Fibroblast of skin of abdomen (primary cell): ENCODE data around the gene PNPLA6.

Source experiments
- DNase-seq: peaks from one replicate; pipeline ENCODE4 v3.0.0-alpha.2; 2013

Gene PNPLA6

DNA sequence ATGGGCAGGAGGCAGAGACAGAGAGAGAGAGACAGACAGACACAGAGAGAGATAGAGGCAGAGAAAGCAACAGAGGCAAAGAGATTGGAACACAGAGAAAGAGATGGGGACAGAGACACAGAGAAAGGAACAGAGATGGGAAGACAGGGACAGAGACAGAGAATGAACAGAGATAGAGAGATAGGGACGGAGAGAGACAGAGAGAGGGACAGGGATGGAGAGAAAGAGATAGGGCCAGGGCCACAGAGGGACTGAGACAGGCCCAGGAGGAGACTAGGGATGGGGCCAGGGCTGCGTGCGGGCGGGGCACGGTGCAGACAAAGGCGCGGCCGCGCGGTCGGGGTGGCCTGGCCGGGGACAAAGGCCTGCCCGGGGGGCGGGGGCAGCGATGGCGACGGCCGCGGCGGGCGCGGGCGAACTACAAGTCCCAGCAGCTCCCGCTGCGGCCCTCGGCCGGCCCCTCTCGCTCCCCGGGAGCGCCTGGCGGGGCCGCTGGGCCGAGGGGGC is 19.8 kb upstream of the PNPLA6 start, which contains the start of gene ZNF358:
Gene ZNF358, plus strand, starts transcription at position 459 of the 507 bp plus-strand sequence. CDS start 3,140 bp downstream, outside the sequence.
- peak; percentile 75 for DNase-seq

DNA sequence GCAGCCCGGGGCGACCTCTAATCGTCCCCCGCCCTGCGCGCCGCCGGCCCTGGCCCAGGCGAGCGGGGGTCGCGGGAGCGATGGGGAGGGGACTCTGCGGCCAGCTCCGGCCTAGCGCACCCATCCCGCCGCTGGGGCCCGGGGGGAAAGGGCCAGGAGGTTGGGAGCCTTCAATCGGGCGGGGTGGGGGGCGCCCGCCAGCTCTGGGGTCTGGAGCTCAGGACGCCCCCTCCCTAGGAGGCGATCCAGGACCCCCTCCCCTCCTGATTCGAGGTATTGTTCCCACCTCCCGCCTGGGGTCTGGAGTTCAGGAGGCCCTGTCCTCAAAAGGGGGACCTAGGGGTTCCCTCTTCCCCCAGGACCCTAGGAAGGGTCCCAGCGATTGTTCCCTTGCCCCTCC is 19.2 kb upstream of the PNPLA6 start:
- no peak for DNase-seq

DNA sequence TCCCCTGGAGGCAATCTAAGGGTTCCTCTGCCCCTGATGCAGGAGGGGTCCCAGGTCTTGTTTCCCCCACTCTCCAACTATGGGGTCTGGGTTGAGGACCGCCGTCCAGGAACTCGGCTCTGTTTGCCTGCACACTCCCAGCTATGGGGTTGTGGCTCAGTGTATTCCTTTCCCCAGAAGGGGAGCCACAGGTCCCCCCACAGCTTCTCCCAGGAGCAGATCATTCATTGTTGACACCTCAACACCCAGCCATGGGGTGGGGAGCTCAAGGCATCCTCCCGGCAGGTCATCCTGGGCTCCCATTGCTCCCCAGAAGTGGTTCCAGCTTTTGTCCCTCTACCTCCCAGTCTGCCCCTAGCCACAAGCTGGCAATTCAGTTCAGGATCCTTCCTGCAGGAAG is 18.6 kb upstream of the PNPLA6 start:
- no peak for DNase-seq

DNA sequence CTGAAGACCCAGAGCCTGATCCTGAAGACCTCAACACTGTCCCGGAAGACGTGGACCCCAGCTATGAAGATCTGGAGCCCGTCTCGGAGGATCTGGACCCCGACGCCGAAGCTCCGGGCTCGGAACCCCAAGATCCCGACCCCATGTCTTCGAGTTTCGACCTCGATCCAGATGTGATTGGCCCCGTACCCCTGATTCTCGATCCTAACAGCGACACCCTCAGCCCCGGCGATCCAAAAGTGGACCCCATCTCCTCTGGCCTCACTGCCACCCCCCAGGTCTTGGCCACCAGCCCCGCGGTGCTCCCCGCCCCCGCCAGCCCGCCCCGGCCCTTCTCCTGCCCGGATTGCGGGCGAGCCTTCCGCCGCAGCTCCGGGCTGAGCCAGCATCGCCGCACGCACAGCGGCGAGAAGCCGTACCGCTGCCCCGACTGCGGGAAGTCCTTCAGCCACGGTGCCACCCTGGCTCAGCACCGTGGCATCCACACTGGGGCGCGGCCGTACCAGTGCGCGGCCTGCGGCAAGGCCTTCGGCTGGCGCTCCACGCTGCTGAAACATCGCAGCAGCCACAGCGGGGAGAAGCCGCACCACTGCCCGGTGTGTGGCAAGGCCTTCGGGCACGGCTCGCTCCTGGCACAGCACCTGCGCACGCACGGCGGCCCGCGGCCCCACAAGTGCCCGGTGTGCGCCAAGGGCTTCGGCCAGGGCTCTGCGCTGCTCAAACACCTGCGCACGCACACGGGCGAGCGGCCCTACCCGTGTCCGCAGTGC is 16.0 kb upstream of the PNPLA6 start:
- DNase-seq = no peak

DNA sequence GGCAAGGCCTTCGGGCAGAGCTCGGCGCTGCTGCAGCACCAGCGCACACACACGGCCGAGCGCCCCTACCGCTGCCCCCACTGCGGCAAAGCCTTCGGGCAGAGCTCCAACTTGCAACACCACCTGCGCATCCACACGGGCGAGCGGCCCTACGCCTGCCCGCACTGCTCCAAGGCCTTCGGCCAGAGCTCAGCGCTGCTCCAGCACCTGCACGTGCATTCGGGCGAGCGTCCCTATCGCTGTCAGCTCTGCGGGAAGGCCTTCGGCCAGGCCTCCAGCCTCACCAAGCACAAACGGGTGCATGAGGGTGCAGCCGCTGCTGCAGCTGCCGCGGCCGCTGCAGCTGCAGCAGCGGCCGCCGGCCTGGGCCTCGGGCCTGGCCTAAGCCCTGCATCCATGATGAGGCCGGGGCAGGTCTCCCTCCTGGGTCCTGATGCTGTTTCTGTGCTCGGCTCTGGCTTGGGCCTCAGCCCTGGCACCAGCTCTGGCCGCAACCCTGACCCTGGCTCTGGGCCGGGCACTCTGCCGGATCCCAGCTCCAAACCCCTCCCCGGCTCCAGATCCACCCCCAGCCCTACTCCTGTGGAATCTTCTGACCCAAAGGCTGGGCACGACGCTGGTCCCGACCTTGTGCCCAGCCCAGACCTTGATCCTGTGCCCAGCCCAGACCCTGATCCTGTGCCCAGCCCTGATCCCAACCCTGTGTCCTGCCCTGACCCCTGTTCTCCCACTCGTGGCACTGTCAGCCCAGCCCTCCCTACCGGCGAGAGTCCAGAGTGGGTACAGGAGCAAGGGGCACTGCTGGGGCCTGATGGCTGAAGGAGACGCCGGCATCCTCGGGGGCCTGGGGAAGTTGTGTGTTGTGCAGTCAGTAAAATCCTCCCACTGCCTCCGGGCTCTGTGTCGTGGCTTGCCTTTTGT is 15.1 kb upstream of the PNPLA6 start:
- no peak for DNase-seq

DNA sequence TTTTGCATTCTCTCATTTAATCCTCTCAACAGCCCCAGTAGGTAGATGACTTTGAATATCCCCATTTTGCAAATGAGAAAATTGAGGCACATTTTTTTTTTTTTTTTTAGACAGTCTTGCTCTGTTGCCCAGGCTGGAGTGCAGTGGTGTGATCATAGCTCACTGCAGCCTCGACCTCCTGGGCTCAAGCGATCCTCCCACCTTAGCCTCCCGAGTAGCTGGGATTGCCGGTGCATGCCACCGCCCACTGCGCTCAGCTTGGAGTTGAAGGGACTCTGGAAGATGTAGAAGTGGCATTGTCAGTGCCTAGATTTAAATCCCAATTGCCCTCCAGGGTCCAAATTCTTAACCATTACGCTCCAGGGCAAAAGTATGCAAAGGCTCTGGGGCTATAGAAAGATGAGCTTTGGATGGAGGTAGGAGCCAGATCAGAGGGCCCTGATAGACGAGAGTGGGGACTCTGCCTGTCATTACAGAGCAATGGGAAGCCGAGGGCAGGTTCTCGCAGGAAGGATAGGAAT is 13.9 kb upstream of the PNPLA6 start:
- DNase-seq = no peak

DNA sequence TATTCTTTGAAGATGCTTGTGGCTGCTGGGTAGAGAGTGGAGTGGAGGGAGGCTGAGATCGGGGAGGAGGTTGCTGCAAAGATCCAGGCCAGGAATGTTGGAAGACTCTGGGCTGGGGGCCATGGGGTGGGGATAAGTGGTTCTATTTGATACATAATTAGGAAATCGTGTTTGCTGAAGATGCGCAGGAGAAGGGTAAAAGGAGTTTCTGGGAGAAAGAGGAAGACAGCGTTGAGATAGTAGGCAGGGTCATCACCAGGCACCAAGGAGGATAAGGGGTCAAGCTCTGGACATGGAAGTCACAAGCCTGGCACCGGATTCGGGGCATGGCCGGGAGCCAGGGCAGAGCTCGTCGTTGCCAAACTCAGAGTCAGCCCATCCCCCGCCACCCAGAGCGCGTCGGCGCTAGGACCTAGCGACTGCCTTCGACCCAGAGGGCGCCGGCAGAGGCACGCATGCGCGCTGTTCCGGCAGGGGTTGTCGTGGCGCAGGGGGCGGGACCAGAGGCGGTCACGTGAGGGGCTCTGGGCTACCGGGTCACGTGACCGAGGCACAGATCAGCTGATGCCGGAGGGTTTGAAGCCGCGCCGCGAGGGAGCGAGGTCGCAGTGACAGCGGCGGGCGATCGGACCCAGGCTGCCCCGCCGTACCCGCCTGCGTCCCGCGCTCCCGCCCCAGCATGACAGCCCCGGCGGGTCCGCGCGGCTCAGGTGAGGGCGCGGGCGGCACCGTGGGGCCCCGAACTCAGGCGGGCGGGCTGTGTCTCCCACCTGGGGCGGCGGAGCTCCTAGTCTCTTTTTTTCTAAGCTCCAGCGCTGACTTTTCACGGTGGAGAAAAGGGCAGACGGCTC is 13.2 kb upstream of the PNPLA6 start, which contains the start of gene MCOLN1:
Gene MCOLN1, plus strand, starts transcription at position 553 of the 851 bp plus-strand sequence. Its CDS starts 127 bp downstream, at position 680.
- DNase-seq = peak; percentile 97

DNA sequence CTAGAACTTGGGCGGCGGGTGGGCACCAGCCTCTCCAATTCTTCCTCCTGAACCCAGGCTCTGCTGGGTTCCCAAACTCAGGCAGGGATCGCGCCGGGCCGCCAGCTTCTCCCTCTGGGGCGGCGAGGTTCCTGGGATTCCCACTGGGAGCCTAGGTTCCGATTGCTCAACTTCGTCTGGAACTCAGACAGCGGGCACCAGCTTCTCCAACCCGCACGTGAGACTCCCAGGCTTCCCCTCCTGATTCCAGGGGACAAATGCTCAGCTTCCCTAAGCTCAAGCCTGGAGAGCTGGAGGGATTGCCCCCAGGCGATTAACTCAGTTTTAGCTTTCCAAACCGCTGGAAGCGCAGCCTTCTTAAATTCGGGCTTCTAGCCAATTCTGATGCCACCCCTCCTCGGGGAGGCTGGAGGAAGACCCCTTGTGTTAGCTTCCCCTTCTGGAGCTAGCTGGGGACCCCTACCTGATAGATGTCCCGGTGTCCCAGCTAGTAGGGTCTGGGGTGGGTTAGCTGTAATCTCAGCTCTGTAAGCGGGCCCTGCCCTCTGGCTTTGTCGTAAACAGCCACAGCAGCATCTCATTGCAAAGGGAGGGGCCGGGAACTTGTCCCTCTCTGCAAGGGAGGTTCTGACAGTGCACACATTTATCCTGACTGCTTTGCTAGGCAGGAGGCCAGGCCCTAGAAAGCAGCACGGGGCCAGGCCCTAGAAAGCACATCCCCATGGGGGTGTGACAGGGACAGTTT is 12.4 kb upstream of the PNPLA6 start:
- DNase-seq = no peak

DNA sequence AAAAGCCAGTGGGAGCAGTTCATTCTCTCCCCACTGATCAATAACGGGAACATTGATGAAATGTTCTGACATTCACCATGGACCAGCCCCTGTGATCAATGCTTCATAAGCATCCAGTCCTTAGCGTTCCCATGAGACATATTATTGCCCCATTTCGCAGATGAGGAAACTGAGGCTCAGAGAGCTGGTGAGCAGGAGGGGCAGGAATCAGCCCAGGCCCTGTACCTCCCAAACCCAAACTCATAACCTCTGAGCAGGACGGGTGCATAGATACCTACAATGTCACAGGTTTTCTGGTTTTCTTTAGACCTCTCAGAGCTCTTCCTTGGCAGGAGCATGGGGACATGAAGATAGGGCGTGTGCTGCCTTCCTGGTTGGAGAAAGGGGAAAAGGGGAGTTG is 11.0 kb upstream of the PNPLA6 start:
- no peak for DNase-seq

DNA sequence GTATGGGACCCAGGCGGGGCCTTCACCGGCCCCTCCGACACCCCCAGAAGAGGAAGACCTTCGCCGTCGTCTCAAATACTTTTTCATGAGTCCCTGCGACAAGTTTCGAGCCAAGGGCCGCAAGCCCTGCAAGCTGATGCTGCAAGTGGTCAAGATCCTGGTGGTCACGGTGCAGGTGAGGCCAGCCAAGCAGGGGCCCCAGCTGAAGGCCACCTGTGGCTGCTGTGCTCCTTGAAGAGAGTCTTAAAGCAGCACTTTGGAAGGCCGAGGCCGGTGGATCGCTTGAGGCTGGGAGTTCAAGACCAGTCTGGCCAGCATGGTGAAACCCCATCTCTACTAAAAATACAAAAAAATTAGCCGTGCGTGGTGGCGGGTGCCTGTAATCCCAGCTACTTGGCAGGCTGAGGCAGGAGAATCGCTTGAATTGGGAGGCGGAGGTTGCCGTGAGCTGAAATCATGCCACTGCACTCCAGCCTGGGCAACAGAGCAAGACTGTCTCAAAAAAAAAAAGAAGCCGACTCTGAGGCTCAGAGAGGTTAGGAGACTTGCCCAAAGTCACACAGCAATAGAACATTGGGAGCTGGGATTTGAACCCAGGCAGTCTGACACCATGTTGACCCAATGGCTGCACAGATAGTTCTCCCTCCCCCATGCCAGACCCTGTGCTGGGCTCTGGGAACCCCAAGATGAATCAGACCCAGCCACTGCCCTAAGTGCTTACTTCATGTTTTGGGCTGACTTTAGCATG is 10.4 kb upstream of the PNPLA6 start:
- no peak for DNase-seq

DNA sequence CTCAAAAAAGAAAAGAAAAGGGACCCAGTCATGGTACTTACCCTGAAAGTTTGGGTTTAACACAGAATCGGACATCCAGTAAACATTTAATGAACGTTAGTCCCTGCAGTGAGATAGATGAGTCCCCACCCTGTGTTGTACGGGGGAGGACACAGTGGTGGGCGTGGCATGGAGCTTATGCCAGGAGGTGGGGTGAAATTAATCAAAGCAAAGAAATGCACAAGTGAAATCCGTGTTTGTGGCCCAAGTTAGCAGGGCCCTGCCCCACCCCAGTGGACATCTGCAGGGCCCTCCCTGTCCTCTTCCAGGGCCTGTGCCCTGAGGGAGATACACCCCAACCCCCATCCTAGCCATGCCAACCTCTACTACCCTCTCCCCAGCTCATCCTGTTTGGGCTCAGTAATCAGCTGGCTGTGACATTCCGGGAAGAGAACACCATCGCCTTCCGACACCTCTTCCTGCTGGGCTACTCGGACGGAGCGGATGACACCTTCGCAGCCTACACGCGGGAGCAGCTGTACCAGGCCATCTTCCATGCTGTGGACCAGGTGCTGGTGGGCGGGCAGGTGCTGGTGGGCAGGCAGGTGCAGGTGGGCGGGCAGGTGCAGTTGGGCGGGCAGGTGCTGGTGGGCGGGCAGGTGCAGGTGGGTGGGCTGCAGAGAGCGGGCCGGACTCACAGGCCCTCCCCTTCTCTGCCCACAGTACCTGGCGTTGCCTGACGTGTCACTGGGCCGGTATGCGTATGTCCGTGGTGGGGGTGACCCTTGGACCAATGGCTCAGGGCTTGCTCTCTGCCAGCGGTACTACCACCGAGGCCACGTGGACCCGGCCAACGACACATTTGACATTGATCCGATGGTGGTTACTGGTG is 9.2 kb upstream of the PNPLA6 start:
- no peak for DNase-seq

DNA sequence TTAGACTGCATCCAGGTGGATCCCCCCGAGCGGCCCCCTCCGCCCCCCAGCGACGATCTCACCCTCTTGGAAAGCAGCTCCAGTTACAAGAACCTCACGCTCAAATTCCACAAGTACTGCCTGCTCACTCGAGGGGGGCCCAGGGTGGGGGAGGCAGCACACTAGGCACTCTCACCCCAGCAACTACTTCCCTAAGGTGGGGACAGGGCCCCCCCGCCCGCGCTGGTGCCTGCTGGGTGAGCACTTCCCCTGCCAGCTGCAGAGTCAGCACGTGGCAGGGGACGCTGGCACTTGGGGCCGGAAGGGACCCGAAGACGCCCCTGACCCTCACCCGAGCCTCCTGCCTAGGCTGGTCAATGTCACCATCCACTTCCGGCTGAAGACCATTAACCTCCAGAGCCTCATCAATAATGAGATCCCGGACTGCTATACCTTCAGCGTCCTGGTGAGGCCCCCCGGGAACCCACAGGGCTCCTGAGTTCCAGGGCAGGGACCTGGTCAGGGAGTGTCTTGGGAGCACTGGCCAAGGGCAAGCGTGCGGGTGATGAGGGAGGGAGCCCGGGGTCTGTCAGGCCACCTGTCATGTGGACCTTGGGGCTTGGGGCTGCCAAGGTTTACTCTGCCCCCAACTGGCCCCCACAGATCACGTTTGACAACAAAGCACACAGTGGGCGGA is 7.9 kb upstream of the PNPLA6 start:
- DNase-seq = no peak

DNA sequence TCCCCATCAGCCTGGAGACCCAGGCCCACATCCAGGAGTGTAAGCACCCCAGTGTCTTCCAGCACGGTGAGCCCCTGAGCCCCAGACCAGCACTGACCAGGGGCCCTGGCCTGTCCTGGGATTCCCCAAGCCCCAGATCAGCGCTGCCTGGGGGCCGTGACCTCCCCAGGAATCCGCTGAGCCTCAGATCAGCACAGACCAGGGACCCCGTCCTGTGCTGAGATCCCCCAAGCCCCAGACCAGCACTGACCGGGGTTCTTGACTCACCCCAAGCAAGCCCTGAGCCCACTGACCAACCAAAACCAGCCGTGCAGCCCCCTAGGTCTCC is 7.4 kb upstream of the PNPLA6 start:
- no peak for DNase-seq

DNA sequence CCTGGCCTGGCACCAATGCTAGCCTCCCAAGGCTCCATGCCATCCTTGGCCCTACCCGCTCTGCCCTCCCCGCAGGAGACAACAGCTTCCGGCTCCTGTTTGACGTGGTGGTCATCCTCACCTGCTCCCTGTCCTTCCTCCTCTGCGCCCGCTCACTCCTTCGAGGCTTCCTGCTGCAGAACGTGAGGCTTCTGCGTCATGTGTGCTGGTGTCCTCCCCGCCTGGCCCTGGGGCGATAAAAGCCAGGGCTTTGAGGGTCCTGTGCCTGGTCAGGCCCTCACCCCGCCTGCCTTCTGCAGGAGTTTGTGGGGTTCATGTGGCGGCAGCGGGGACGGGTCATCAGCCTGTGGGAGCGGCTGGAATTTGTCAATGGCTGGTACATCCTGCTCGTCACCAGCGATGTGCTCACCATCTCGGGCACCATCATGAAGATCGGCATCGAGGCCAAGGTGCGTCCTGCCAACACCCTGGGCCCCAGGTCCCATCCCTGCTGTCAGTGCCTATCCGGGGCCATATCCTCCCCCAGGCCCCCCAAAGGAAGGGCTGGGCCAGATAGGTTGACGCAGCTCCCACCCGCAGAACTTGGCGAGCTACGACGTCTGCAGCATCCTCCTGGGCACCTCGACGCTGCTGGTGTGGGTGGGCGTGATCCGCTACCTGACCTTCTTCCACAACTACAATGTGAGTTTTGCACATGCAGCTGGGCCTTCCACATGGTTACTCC is 6.8 kb upstream of the PNPLA6 start:
- no peak for DNase-seq

DNA sequence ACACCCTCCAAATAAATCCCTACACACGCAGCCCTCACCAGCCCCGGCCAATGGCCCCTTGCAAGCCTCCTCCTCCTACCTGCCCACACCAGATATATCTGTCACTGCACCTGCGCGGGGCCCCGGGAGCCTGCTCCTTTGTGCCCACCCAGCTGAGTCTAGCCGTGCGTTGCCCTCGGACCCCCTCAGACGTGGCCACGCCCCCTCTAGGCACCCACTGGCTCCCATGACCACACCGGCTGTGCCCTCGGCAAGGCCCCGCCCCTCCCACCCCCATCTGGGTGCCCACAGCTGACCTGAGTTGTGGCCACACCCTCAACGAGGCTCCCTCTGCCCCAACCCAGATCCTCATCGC is 6.3 kb upstream of the PNPLA6 start:
- DNase-seq = no peak

DNA sequence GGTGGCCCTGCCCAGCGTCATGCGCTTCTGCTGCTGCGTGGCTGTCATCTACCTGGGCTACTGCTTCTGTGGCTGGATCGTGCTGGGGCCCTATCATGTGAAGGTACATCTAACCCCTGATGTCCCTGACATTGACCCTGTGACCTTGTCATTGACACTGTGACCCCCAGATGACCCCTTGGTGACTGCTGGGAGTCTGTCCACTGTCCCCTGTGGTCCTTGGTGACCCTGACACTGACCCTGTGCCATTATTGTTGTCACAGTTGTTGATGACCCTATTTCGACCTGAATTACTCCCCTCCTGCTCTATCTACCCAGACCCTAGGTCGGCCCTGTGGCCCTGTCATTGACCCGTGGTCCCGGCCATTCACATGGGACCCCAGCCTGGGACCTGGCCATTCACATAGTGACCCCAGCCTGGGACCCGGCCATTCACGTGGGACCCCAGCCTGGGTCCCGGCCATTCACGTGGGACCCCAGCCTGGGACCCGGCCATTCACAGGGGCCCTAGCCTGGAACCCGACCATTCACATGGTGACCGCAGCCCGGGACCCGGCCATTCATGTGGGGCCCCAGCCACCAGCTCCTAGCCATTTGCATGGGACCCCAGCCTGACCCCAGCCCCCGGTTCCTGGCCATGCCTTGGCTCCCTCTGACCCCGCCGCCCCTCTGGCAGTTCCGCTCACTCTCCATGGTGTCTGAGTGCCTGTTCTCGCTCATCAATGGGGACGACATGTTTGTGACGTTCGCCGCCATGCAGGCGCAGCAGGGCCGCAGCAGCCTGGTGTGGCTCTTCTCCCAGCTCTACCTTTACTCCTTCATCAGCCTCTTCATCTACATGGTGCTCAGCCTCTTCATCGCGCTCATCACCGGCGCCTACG is 5.7 kb upstream of the PNPLA6 start:
- DNase-seq = no peak

DNA sequence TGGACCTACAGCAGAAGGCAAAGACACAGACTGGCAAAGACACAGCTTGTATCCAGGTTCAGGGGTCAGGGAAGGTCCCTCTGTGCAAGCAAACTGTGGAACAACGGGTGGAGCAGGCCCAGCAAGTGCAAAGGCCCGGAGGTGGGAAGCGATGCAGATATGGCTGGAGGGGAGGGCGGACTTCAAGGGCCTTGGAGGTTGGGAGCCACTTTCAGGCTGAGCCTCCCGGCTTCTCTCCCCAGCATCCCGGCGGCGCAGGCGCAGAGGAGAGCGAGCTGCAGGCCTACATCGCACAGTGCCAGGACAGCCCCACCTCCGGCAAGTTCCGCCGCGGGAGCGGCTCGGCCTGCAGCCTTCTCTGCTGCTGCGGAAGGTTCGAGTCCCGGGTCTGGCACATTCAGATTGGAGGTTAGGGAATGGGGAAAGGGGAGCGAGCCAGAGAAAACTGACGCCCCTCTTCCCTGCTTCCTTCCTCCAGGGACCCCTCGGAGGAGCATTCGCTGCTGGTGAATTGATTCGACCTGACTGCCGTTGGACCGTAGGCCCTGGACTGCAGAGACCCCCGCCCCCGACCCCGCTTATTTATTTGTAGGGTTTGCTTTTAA is 2.1 kb upstream of the PNPLA6 start:
- peak; percentile 63 for DNase-seq
